Brain microvascular endothelial cell (primary cell): ENCODE results near the gene TCF7.

Source experiments
- DNase-seq: peaks from one replicate; pipeline ENCODE4 v3.0.0-alpha.2; 2020
- H3K27ac ChIP-seq: fragments of 250-450 bp; sonication (Bioruptor Pico); 2 replicates; pipeline ENCODE4 v1.5.1; 2020; ENCODE audit warnings: mild to moderate bottlenecking, moderate library complexity
- H3K27me3 ChIP-seq: fragments of 250-450 bp; sonication (Bioruptor Pico); replicated peaks from 2 replicates; pipeline ENCODE4 v1.5.1; 2020; ENCODE audit warnings: mild to moderate bottlenecking
- H3K36me3 ChIP-seq: fragments of 250-450 bp; sonication (Bioruptor Pico); replicated peaks from 2 replicates; pipeline ENCODE4 v1.5.1; 2020; ENCODE audit warnings: mild to moderate bottlenecking
- H3K4me3 ChIP-seq: 2 replicates; pipeline ENCODE4 v1.5.1; 2011; ENCODE audit warnings: low read depth, mild to moderate bottlenecking, control low read depth, low read length, moderate library complexity
- in situ Hi-C: cut with HindIII; loops from 2 replicates; pipeline ENCODE4 v1.10.0; 2017; ENCODE audit warnings: low sequenced_read_pairs, low pct_ligation_motif_present
- TF ChIP-seq, protein P1 (sequence below): IDR thresholded peaks from 2 replicates; pipeline ENCODE4 v1.5.1; 2011; ENCODE audit warnings: low read depth, mild to moderate bottlenecking, moderate library complexity, low read length, control low read depth, inconsistent platforms; ENCODE audit errors: missing control alignments

TCF7 gene

DNA sequence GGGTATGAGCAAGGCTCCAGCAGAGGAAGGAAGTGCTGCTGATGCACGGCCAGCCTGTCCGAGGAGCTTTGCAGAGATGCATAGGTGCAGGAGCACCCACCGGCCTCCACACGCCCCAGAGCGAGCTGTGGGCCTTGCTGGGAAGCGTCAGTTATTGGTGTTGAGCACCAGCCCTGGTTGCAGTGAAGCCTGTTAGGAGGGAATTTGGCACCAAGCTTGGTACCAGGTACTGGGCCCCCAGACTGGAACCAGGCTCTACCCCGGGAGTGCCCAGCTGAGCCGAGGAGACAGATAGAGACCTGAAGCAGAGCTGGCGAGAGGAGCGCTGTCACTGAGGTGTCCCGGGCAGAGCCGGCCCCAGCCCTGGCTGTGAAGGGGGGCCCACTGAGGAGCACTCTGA is 5.2 kb downstream of the TCF7 start:
- in situ Hi-C loops: no loop called here
- TF ChIP-seq, protein P1, sequence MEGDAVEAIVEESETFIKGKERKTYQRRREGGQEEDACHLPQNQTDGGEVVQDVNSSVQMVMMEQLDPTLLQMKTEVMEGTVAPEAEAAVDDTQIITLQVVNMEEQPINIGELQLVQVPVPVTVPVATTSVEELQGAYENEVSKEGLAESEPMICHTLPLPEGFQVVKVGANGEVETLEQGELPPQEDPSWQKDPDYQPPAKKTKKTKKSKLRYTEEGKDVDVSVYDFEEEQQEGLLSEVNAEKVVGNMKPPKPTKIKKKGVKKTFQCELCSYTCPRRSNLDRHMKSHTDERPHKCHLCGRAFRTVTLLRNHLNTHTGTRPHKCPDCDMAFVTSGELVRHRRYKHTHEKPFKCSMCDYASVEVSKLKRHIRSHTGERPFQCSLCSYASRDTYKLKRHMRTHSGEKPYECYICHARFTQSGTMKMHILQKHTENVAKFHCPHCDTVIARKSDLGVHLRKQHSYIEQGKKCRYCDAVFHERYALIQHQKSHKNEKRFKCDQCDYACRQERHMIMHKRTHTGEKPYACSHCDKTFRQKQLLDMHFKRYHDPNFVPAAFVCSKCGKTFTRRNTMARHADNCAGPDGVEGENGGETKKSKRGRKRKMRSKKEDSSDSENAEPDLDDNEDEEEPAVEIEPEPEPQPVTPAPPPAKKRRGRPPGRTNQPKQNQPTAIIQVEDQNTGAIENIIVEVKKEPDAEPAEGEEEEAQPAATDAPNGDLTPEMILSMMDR: no peak
- H3K27me3 ChIP-seq: no peaks in the 10 kb centered on the region
- no peaks in the 10 kb centered on the region for H3K36me3 ChIP-seq
- H3K4me3 ChIP-seq: no peak overlapping the region
- DNase-seq: no peak
- no peak overlapping the region for H3K27ac ChIP-seq

DNA sequence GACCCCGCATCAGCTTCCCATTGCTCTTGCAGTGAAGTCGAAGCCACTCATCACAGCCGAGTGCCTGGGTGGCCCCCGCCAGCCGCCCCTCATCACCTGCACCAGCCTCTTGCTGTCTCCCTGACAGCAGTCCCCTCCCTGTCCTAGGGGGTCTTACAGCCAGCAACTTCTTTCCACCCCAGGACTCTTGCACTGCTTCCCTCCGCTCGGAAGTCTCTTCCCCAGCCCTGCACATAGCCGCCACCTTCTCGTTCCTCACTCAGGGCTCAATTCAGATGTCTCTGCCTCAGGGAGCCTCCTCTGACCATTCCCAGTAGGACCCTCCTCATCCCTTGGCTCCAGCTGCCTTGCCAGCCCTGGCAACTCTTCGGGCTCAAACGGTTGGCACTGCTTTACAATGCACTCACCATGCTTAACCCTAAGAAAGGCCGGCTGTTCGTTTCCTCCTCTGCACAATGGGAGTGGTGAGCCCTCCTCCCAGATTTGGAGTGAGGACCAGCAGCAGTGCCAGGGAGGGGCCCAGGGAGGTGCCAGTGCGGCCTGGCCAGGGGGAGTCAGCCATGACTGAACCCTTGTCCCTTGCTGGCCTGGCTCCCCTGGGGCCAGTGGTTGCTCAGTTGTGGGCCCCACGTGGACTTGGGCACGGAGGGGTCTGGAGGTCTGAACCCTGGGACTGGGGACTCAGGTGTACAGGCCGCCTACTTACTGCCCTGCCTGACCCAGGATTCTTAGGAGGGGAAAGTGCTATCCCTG is 6.1 kb downstream of the TCF7 start:
- no peak for DNase-seq
- Histone ChIP-seq H3K36me3 (no peaks in the 10 kb centered on the region), H3K4me3 (no peak overlapping the region), H3K27me3 (no peaks in the 10 kb centered on the region), H3K27ac (no peak overlapping the region)
- TF ChIP-seq, protein P1: no peak
- in situ Hi-C loops: no loop called here

DNA sequence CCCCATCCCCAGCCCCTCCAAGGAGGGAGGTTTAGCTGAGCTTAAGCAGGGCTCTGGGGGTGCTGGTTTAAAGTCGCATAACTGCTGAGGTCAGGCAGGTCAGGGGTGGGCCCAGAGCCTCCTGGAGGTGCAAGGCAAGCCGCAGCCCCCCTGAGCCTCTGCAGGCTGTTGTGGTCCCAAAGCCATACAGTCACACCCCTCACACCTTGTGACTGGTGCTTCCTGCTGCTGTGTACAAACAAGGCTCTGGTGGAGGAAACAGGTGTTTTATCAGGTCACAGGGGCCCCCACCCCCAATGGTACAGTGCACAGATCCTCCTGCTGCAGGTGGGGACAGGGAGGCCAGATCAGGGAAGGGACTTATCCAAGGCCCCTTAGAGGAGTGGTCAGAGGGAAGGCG is 8.0 kb downstream of the TCF7 start:
- Histone ChIP-seq H3K27ac (no peak overlapping the region), H3K4me3 (no peak overlapping the region), H3K27me3 (no peaks in the 10 kb centered on the region)

DNA sequence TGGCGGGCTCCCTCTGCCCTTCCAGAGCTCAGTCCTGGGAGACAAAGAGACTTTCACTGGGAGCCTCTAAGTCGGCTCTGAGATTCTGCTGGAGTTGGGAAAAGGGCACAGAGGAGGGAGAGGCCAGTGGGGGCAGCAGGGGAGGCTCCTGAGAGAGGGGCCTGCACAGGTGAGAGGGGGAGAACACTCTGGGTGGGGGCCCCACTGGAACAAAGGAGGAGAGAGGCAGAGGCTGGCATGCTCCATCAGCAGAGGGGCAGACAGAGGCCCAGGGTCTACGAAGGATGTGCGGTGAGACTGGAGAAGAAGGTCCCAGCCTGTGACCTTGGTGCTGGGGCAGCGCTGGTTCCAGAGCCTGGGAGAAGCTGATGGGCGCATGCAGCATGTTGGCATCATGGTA is 8.9 kb downstream of the TCF7 start:
- TF ChIP-seq, protein P1: no peak
- Histone ChIP-seq H3K36me3 (no peaks in the 10 kb centered on the region), H3K27me3 (no peaks in the 10 kb centered on the region), H3K27ac (no peak overlapping the region), H3K4me3 (no peak overlapping the region)
- in situ Hi-C loops: no loop called here
- DNase-seq: no peak

More for the DNA sequence above, 8.0 kb downstream of the TCF7 start:
- no peaks in the 10 kb centered on the region for H3K36me3 ChIP-seq
- TF ChIP-seq, protein P1: no peak
- no peak for DNase-seq
- in situ Hi-C loops: no loop called here

DNA sequence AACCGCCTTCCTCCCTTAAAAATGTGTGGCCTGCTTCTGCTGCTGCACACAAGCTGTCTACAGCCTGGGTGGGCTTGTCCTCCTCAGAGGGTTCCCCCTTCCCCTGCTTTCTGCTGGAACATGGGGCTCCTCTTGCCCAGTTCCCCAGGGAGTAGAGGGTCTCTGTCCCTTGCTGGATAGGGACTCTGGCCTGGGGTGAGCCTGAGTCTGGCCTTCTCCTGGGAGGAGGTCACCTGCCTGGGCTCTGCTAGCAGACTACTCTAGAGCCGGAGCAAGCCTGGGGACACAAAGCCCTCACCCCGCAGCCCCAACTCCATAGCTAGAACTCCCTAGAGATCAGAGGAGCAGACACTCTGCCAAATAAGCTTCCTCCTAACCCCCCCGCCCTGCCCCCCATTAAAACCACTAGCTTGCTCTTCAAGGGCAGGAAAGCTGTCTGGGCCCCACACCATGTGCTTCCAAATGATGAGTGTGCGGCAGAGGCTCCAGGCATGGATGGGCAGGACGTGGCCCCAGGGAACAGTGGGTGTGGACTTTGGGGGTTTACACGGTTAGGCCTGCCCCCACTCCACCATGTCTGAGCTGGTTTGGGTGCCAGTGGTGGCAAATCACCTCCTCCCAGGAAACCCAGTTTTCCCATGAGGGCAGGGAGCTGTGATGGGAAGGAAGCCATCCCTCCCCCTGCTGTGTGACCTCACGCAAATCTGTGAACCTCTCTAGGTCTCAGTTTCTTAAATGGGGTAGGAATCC is 10.0 kb downstream of the TCF7 start:
- H3K4me3 ChIP-seq: no peak overlapping the region
- TF ChIP-seq, protein P1: no peak
- H3K36me3 ChIP-seq: no peaks in the 10 kb centered on the region
- in situ Hi-C loops: loop anchor here (25.0 kb wide), 1 partner anchor 87 kb away; no protein-coding TSS in a partner anchor
- no peak for DNase-seq
- H3K27me3 ChIP-seq: no peaks in the 10 kb centered on the region
- no peak overlapping the region for H3K27ac ChIP-seq
